Activated CD8-positive, alpha-beta memory T cell treated with anti-CD3 and anti-CD28 coated beads, Interleukin-2, amount 50 U/mL, for 24 hours (primary cell): ENCODE results near the gene ZCCHC12.
"Not testable (repeated sequence)": the region's sequence is repeated elsewhere in the genome, so short reads cannot be mapped to it uniquely, and the experiment has no call there.

ENCODE experiments used
- DNase-seq: peaks from one replicate; pipeline ENCODE4 v3.0.0-alpha.2; 2020; ENCODE audit errors: extremely low read depth

The ZCCHC12 gene

GRCh38 chrX:118823263-118824172, at the start of gene ZCCHC12:
ZCCHC12 (plus strand) TSS chrX:118823824; CDS start chrX:118825245, 1,421 bp downstream.
- no peak for DNase-seq

GRCh38 chrX:118779581-118779980, 44.0 kb upstream of the ZCCHC12 start:
- DNase-seq, result no peak

- DNase-seq, result no peak
Observed at GRCh38 chrX:118780509-118780908, 43.1 kb upstream of the ZCCHC12 start.

GRCh38 chrX:118780911-118781310, 42.7 kb upstream of the ZCCHC12 start:
- no peak for DNase-seq

GRCh38 chrX:118795528-118796280, 27.9 kb upstream of the ZCCHC12 start:
- no peak for DNase-seq

- no peak for DNase-seq
Observed at GRCh38 chrX:118802857-118803256, 20.8 kb upstream of the ZCCHC12 start.

- DNase-seq, result no peak
Observed at GRCh38 chrX:118807151-118808017, 16.2 kb upstream of the ZCCHC12 start.

- not testable (repeated sequence) for DNase-seq
Observed at GRCh38 chrX:118817257-118817656, 6.4 kb upstream of the ZCCHC12 start.

GRCh38 chrX:118824173-118824730, 628 bp downstream of the ZCCHC12 start:
- no peak for DNase-seq

GRCh38 chrX:118825227-118825626, 1.6 kb downstream of the ZCCHC12 start:
- DNase-seq, result no peak

GRCh38 chrX:118839334-118839958, 15.8 kb downstream of the ZCCHC12 start:
- peak; percentile 24 for DNase-seq

GRCh38 chrX:118847676-118848075, 24.1 kb downstream of the ZCCHC12 start:
- DNase-seq, result no peak

- no peak for DNase-seq
Observed at GRCh38 chrX:118853596-118853995, 30.0 kb downstream of the ZCCHC12 start.

- DNase-seq, result no peak
Observed at GRCh38 chrX:118855681-118856310, 32.2 kb downstream of the ZCCHC12 start.

- no peak for DNase-seq
Observed at GRCh38 chrX:118857006-118857405, 33.4 kb downstream of the ZCCHC12 start.

GRCh38 chrX:118861338-118861737, 37.7 kb downstream of the ZCCHC12 start:
- DNase-seq, result no peak

- DNase-seq, result no peak
Observed at GRCh38 chrX:118862091-118862490, 38.5 kb downstream of the ZCCHC12 start.

- DNase-seq, result no peak
Observed at GRCh38 chrX:118862979-118863378, 39.4 kb downstream of the ZCCHC12 start.

GRCh38 chrX:118864063-118864635, 40.5 kb downstream of the ZCCHC12 start:
- DNase-seq, result no peak

GRCh38 chrX:118865231-118865630, 41.6 kb downstream of the ZCCHC12 start:
- DNase-seq, result no peak
